OCI-LY3 (cell line): ENCODE data around the gene CLEC4C.

ENCODE experiments used
- EZH2phosphoT487 ChIP-seq: fragments of 200-600 bp; shearing (Covaris generic); IDR thresholded peaks from 2 replicates; pipeline ENCODE4 v1.6.1; 2018; ENCODE audit warnings: antibody characterized with exemption, mixed run types, low read depth
- TF ChIP-seq, protein P1 (sequence below): fragments of 200-600, 300-600 bp; sonication (generic); IDR thresholded peaks from 2 replicates; pipeline ENCODE4 v1.5.1; 2014; ENCODE audit warnings: antibody characterized with exemption, low read length, low read depth

DNA sequence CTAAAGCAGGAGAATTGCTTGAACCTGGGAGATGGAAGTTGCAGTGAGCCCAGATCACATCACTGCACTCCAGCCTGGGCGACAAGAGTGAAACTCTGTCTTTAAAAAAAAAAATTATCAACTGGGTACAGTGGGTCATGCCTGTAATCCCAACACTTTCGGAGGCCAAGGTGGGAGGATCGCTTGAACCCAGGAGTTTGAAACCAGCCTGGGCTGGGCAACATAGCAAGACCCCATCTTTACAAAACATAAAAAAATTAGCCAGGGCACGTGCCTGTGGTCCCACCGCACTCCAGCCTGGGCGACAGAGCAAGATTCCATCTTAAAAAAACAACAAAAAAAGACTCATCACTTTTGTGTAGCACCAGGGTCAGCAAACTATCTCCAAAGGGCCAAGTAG, 34.9 kb upstream of the CLEC4C start:
- TF ChIP-seq, protein P1, sequence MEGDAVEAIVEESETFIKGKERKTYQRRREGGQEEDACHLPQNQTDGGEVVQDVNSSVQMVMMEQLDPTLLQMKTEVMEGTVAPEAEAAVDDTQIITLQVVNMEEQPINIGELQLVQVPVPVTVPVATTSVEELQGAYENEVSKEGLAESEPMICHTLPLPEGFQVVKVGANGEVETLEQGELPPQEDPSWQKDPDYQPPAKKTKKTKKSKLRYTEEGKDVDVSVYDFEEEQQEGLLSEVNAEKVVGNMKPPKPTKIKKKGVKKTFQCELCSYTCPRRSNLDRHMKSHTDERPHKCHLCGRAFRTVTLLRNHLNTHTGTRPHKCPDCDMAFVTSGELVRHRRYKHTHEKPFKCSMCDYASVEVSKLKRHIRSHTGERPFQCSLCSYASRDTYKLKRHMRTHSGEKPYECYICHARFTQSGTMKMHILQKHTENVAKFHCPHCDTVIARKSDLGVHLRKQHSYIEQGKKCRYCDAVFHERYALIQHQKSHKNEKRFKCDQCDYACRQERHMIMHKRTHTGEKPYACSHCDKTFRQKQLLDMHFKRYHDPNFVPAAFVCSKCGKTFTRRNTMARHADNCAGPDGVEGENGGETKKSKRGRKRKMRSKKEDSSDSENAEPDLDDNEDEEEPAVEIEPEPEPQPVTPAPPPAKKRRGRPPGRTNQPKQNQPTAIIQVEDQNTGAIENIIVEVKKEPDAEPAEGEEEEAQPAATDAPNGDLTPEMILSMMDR: no peak
- no peak for TF ChIP-seq EZH2phosphoT487
